Astrocyte (in vitro differentiated cells and primary cell): ENCODE results near the gene GP5. TPM values are rescaled to one million over a fixed set of nuclear protein-coding genes. Genes with fewer than 3 reads are reported as not detected.

ENCODE experiments used
- DNase-seq: peaks from one replicate; pipeline ENCODE4 v3.0.0-alpha.2; 2010; ENCODE audit warnings: low read depth
- FAIRE-seq: peaks from 2 replicates; lab custom pipeline; 2011; peaks lifted over from hg19 to GRCh38; lab: Jason Lieb, UNC
- H2AFZ ChIP-seq: 2 replicates; pipeline ENCODE4 v1.6.0; 2012; ENCODE audit warnings: low read depth, low read length, inconsistent platforms
- H3K27ac ChIP-seq: 2 replicates; pipeline ENCODE4 v1.5.1; 2011; ENCODE audit warnings: low read depth, low read length, inconsistent platforms
- H3K27me3 ChIP-seq: 2 replicates; pipeline ENCODE4 v1.6.0; 2011; ENCODE audit warnings: low read length, inconsistent platforms; ENCODE audit not compliant: insufficient read depth
- H3K36me3 ChIP-seq: 2 replicates; pipeline ENCODE4 v1.5.1; 2011; ENCODE audit warnings: low read length, inconsistent platforms; ENCODE audit not compliant: insufficient read depth
- H3K4me1 ChIP-seq: 2 replicates; pipeline ENCODE4 v1.5.1; 2011; ENCODE audit warnings: low read length, inconsistent platforms; ENCODE audit not compliant: insufficient read depth
- H3K4me2 ChIP-seq: 2 replicates; pipeline ENCODE4 v1.6.0; 2012; ENCODE audit warnings: low read length, inconsistent platforms
- H3K4me3 ChIP-seq: 2 replicates; pipeline ENCODE4 v1.5.1; 2011; ENCODE audit warnings: low read depth, mild to moderate bottlenecking, low read length, inconsistent platforms; ENCODE audit not compliant: insufficient read depth
- H3K79me2 ChIP-seq: 2 replicates; pipeline ENCODE4 v1.6.0; 2012; ENCODE audit warnings: mild to moderate bottlenecking, low read length, inconsistent platforms; ENCODE audit not compliant: insufficient read depth
- H3K9ac ChIP-seq: 2 replicates; pipeline ENCODE4 v1.6.0; 2012; ENCODE audit warnings: mild to moderate bottlenecking, low read length, inconsistent platforms
- H3K9me3 ChIP-seq: 2 replicates; pipeline ENCODE4 v1.5.1; 2012; ENCODE audit warnings: low read depth, mild to moderate bottlenecking, low read length, inconsistent platforms; ENCODE audit not compliant: insufficient read depth
- H4K20me1 ChIP-seq: 2 replicates; pipeline ENCODE4 v1.6.0; 2012; ENCODE audit warnings: low read length, inconsistent platforms; ENCODE audit not compliant: insufficient read depth
- H3K27ac Mint-ChIP-seq: one replicate; pipeline ENCODE4 v1.8.0; 2021; ENCODE audit warnings: mild to moderate bottlenecking, mixed read lengths; ENCODE audit not compliant: unreplicated experiment
- H3K27me3 Mint-ChIP-seq: one replicate; pipeline ENCODE4 v1.8.0; 2021; ENCODE audit warnings: low read depth, mixed read lengths; ENCODE audit not compliant: unreplicated experiment
- H3K36me3 Mint-ChIP-seq: one replicate; pipeline ENCODE4 v1.8.0; 2021; ENCODE audit warnings: low read depth, mixed read lengths; ENCODE audit not compliant: unreplicated experiment
- H3K4me1 Mint-ChIP-seq: one replicate; pipeline ENCODE4 v1.8.0; 2021; ENCODE audit warnings: low read depth, mixed read lengths; ENCODE audit not compliant: unreplicated experiment
- H3K4me3 Mint-ChIP-seq: one replicate; pipeline ENCODE4 v1.8.0; 2021; ENCODE audit warnings: mild to moderate bottlenecking, moderate library complexity, mixed read lengths; ENCODE audit not compliant: unreplicated experiment
- H3K9me3 Mint-ChIP-seq: one replicate; pipeline ENCODE4 v1.8.0; 2021; ENCODE audit warnings: mild to moderate bottlenecking, mixed read lengths; ENCODE audit not compliant: unreplicated experiment
- EZH2 ChIP-seq: IDR thresholded peaks from 2 replicates; pipeline ENCODE4 v1.6.1; 2012; ENCODE audit warnings: mild to moderate bottlenecking, low read length, inconsistent platforms; ENCODE audit not compliant: insufficient read depth
- total RNA-seq: library from RNA; stranded (reverse); gene quantifications from 2 replicates; pipeline ENCODE4 v1.2.1, GENCODE V29; 2021
- TF ChIP-seq, protein P1 (sequence below): IDR thresholded peaks from 2 replicates; pipeline ENCODE4 v1.5.1; 2011; ENCODE audit warnings: low read depth, mild to moderate bottlenecking, inconsistent platforms, low read length, moderate library complexity; ENCODE audit not compliant: insufficient read depth

GP5 gene
- total RNA-seq, 1 donor from 2014 or later = not detected

DNA sequence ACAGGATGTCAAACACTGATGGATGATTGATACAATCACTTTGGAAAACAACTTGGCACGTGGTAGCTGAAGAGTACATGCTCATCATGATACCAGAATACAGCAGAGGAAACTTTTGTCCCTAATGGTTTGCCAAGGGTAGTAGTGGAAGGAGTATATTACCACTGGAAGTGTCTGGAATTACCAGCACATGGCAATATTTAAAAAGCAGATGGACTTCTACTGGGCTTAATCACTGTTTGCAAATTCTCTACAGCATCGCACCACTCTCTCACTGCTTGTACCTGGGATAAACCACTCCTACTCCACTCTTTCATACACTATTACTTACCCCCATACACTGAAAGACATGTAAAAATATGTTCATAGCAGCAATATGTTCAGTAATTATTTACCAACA lies 19.6 kb upstream of the GP5 start:
- no peaks in the 10 kb centered on the region for H3K9me3 Mint-ChIP-seq
- Histone ChIP-seq H3K9ac (no peak overlapping the region), H3K4me2 (no peak overlapping the region), H3K27ac (no peak overlapping the region), H2AFZ (no peak overlapping the region), H3K79me2 (no peaks in the 10 kb centered on the region), H3K27me3 (no peaks in the 10 kb centered on the region), H3K4me3 (no peak overlapping the region), H3K36me3 (peaks cover 18% of the 10 kb centered on the region), H4K20me1 (peaks cover 36% of the 10 kb centered on the region), H3K9me3 (no peaks in the 10 kb centered on the region), H3K4me1 (peaks cover 5% of the 10 kb centered on the region)
- no peak for TF ChIP-seq EZH2
- TF ChIP-seq, protein P1, sequence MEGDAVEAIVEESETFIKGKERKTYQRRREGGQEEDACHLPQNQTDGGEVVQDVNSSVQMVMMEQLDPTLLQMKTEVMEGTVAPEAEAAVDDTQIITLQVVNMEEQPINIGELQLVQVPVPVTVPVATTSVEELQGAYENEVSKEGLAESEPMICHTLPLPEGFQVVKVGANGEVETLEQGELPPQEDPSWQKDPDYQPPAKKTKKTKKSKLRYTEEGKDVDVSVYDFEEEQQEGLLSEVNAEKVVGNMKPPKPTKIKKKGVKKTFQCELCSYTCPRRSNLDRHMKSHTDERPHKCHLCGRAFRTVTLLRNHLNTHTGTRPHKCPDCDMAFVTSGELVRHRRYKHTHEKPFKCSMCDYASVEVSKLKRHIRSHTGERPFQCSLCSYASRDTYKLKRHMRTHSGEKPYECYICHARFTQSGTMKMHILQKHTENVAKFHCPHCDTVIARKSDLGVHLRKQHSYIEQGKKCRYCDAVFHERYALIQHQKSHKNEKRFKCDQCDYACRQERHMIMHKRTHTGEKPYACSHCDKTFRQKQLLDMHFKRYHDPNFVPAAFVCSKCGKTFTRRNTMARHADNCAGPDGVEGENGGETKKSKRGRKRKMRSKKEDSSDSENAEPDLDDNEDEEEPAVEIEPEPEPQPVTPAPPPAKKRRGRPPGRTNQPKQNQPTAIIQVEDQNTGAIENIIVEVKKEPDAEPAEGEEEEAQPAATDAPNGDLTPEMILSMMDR = no peak
- H3K4me1 Mint-ChIP-seq = peaks cover 2% of the 10 kb centered on the region
- no peak overlapping the region for H3K4me3 Mint-ChIP-seq
- DNase-seq = no peak
- H3K27ac Mint-ChIP-seq = no peak overlapping the region
- FAIRE-seq = peak; percentile 23
- no peaks in the 10 kb centered on the region for H3K27me3 Mint-ChIP-seq
- H3K36me3 Mint-ChIP-seq = peaks cover 4% of the 10 kb centered on the region

DNA sequence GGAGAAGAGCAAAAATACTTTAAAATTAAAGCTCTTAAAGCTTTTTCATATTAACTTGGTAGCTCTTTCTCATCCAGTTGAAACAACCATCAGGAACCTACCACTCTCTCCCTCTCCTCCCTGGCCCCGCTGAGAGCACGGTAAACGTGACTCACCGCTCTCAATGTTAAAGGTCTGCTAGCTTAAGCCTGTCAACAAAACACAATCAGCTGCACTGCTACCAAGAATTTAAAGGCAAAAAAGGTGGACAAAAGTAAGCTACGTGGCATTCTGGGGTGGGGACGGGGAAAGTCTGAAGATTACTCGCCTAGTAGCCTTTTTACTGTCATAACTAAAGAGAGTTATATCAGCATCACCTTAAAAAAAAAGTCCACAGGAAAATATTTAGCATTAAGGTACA lies 8.4 kb upstream of the GP5 start:
- H2AFZ ChIP-seq = no peak overlapping the region
- Mint-ChIP-seq H3K27me3 (no peaks in the 10 kb centered on the region), H3K36me3 (peaks cover 4% of the 10 kb centered on the region), H3K27ac (no peak overlapping the region), H3K4me1 (peaks cover 11% of the 10 kb centered on the region), H3K9me3 (no peaks in the 10 kb centered on the region), H3K4me3 (no peak overlapping the region)
- no peak overlapping the region for H3K27ac ChIP-seq
- no peak overlapping the region for H3K4me3 ChIP-seq
- H3K9ac ChIP-seq = no peak overlapping the region
- FAIRE-seq = no peak
- H3K79me2 ChIP-seq = no peaks in the 10 kb centered on the region
- DNase-seq = peak; percentile 63
- H3K4me2 ChIP-seq = peak overlapping the region; percentile 13
- H3K27me3 ChIP-seq = no peaks in the 10 kb centered on the region
- no peak for TF ChIP-seq EZH2
- TF ChIP-seq, protein P1 = no peak
- H3K9me3 ChIP-seq = no peaks in the 10 kb centered on the region
- peaks cover 7% of the 10 kb centered on the region for H3K4me1 ChIP-seq
- H3K36me3 ChIP-seq = peaks cover 29% of the 10 kb centered on the region
- peaks cover 4% of the 10 kb centered on the region for H4K20me1 ChIP-seq

DNA sequence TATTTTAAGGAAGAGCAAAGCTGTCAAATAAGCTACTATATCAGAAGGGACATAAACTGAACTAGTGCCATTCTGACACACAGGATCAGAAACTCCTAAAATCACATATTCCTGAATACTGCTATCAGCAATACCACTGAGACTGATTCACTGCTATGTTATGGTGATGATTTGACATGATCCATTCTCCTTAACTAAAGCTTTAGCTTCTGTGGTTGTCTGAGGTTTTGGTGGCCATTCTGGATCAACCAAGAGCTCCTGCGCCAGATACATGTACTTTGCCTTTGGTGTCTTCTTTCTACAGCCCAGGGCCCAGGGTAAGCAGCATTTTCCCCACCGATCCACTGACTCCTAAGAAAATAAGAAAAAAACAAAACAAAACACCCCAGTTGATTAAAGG lies 6.7 kb upstream of the GP5 start:
- Mint-ChIP-seq H3K4me1 (peaks cover 15% of the 10 kb centered on the region), H3K27ac (peak overlapping the region; percentile 87), H3K9me3 (no peaks in the 10 kb centered on the region), H3K4me3 (no peak overlapping the region), H3K36me3 (peaks cover 4% of the 10 kb centered on the region), H3K27me3 (no peaks in the 10 kb centered on the region)
- H4K20me1 ChIP-seq = peaks cover 4% of the 10 kb centered on the region
- no peaks in the 10 kb centered on the region for H3K27me3 ChIP-seq
- peaks cover 16% of the 10 kb centered on the region for H3K36me3 ChIP-seq
- H3K9me3 ChIP-seq = no peaks in the 10 kb centered on the region
- H3K79me2 ChIP-seq = no peaks in the 10 kb centered on the region
- FAIRE-seq = no peak
- no peak for TF ChIP-seq EZH2
- H3K4me2 ChIP-seq = no peak overlapping the region
- H3K27ac ChIP-seq = no peak overlapping the region
- no peak overlapping the region for H2AFZ ChIP-seq
- H3K4me3 ChIP-seq = no peak overlapping the region
- DNase-seq = peak; percentile 31
- H3K9ac ChIP-seq = no peak overlapping the region
- H3K4me1 ChIP-seq = peaks cover 7% of the 10 kb centered on the region
